ENCODE data around the gene CYP51A1. TPM values are rescaled to one million over a fixed set of nuclear protein-coding genes. Genes with fewer than 3 reads are reported as not detected.
"Not testable (repeated sequence)": the region's sequence is repeated elsewhere in the genome, so short reads cannot be mapped to it uniquely, and the experiment has no call there.

Gene CYP51A1
- total RNA-seq, 3 donors from 2014 or later: 73.2 to 181 (median 133) TPM

- H3K9me3 ChIP-seq: no peaks in the 10 kb centered on the region
- no peak overlapping the region for H3K4me3 ChIP-seq
- no peak for DNase-seq
- TF ChIP-seq CTCF (IDR thresholded peaks at IDR 0.05): no peak
- ATAC-seq: no peak
- no peaks in the 10 kb centered on the region for H3K36me3 ChIP-seq (ENCODE audit: low read depth)
- intact Hi-C loops (cut with DNase I, micrococcal nuclease): no loop called here
- no peaks in the 10 kb centered on the region for H3K4me1 ChIP-seq (ENCODE audit: low read depth)
Observed at GRCh38 chr7:92158660-92159575, 24.6 kb upstream of the CYP51A1 start.

GRCh38 chr7:92156990-92157389 lies 22.7 kb upstream of the CYP51A1 start:
- no peak for TF ChIP-seq CTCF (IDR thresholded peaks at IDR 0.05)
- intact Hi-C loops (cut with DNase I, micrococcal nuclease): no loop called here
- Histone ChIP-seq H3K36me3 (ENCODE audit: low read depth) (no peaks in the 10 kb centered on the region), H3K4me3 (no peak overlapping the region), H3K4me1 (ENCODE audit: low read depth) (no peaks in the 10 kb centered on the region), H3K9me3 (no peaks in the 10 kb centered on the region)
- ATAC-seq: no peak
- DNase-seq: no peak

- no peak for TF ChIP-seq CTCF (IDR thresholded peaks at IDR 0.05)
- Histone ChIP-seq H3K4me3 (no peak overlapping the region), H3K36me3 (ENCODE audit: low read depth) (no peaks in the 10 kb centered on the region), H3K4me1 (ENCODE audit: low read depth) (no peaks in the 10 kb centered on the region), H3K9me3 (no peaks in the 10 kb centered on the region)
- no peak for DNase-seq
- intact Hi-C loops (cut with DNase I, micrococcal nuclease): no loop called here
- ATAC-seq: no peak
Observed at GRCh38 chr7:92155108-92155739, 20.9 kb upstream of the CYP51A1 start.

GRCh38 chr7:92150450-92151017 lies 16.3 kb upstream of the CYP51A1 start:
- intact Hi-C loops (cut with DNase I, micrococcal nuclease): no loop called here
- no peak overlapping the region for H3K4me3 ChIP-seq
- no peak for TF ChIP-seq CTCF (IDR thresholded peaks at IDR 0.05)
- H3K9me3 ChIP-seq: no peaks in the 10 kb centered on the region
- no peak for ATAC-seq
- H3K4me1 ChIP-seq (ENCODE audit: low read depth): no peaks in the 10 kb centered on the region
- no peaks in the 10 kb centered on the region for H3K36me3 ChIP-seq (ENCODE audit: low read depth)
- no peak for DNase-seq

- ATAC-seq: no peak
- H3K4me1 ChIP-seq (ENCODE audit: low read depth): no peaks in the 10 kb centered on the region
- no peaks in the 10 kb centered on the region for H3K9me3 ChIP-seq
- no peak for DNase-seq
- no peaks in the 10 kb centered on the region for H3K36me3 ChIP-seq (ENCODE audit: low read depth)
- intact Hi-C loops (cut with DNase I, micrococcal nuclease): no loop called here
- no peak overlapping the region for H3K4me3 ChIP-seq
- no peak for TF ChIP-seq CTCF (IDR thresholded peaks at IDR 0.05)
Observed at GRCh38 chr7:92149736-92150239, 15.5 kb upstream of the CYP51A1 start.

DNA sequence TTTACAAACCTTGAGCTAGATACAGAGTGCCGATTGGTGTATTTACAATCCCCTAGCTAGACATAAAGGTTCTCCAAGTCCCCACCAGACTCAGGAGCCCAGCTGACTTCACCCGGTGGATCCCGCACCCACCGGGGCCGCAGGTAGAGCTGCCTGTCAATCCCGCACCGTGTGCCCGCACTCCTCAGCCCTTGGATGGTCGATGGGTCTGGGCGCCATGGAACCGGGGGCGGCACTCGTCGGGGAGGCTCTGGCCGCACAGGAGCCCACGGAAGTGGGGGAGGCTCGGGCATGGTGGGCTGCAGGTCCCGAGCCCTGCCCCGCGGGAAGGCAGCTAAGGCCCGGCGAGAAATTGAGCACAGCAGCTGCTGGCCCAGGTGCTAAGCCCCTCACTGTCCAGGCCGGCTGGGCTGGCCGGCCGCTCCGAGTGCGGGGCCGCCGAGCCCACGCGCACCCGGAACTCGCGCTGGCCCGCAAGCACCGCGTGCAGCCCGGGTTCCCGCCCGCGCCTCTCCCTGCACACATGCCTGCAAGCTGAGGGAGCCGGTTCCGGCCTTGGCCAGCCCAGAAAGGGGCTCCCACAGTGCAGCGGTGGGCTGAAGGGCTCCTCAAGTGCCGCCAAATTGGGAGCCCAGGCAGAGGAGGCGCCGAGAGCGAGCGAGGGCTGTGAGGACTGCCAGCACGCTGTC lies 9.1 kb upstream of the CYP51A1 start:
- DNase-seq; intact Hi-C loops (cut with DNase I, micrococcal nuclease); H3K9me3 ChIP-seq; ATAC-seq; H3K36me3 ChIP-seq (ENCODE audit: low read depth); H3K4me3 ChIP-seq; H3K4me1 ChIP-seq (ENCODE audit: low read depth): not testable (repeated sequence)

- H3K4me1 ChIP-seq (ENCODE audit: low read depth); ATAC-seq; H3K4me3 ChIP-seq; DNase-seq; intact Hi-C loops (cut with DNase I, micrococcal nuclease); H3K36me3 ChIP-seq (ENCODE audit: low read depth); H3K9me3 ChIP-seq: not testable (repeated sequence)
Observed at GRCh38 chr7:92142791-92143190, 8.5 kb upstream of the CYP51A1 start.

All from mucosa of descending colon (tissue), 3 donors.